PC-9 (cell line): ENCODE data around the gene FAM193A. TPM values are rescaled to one million over a fixed set of nuclear protein-coding genes. Genes with fewer than 3 reads are reported as not detected.
"Not testable (repeated sequence)": the region's sequence is repeated elsewhere in the genome, so short reads cannot be mapped to it uniquely, and the experiment has no call there.

Source experiments
- BruUV-seq: library from RNA; stranded (reverse); fragments of 400-500 nt; replicated peaks from 2 replicates; lab custom pipeline; 2021; lab: Mats Ljungman, UMichigan
- CTCF ChIA-PET: fragments of 300-600 bp; sonication (Branson Sonifier 250); formaldehyde crosslinking; loops from one replicate; lab custom pipeline; 2022; ENCODE audit warnings: antibody characterized with exemption; lab: Charles Lee
- POLR2A ChIA-PET: fragments of 300-600 bp; sonication (Branson Sonifier 250); formaldehyde crosslinking; loops from one replicate; lab custom pipeline; 2022; ENCODE audit warnings: antibody characterized with exemption; ENCODE audit not compliant: unreplicated experiment; lab: Charles Lee
- DNase-seq, 2 experiments: peaks; one replicate each; pipeline versions ENCODE4 v3.0.0 to v3.0.0-alpha.2; 2015 to 2022; ENCODE audit warnings: mixed read lengths in 1 of 2
- H2AFZ ChIP-seq: fragments of 200-600 bp; sonication (generic); 2 replicates; pipeline ENCODE4 v1.8.1; 2017; ENCODE audit warnings: antibody characterized with exemption
- H3F3A ChIP-seq: fragments of 200-600 bp; sonication (generic); 2 replicates; pipeline ENCODE4 v1.8.1; 2017; ENCODE audit warnings: antibody characterized with exemption, mild to moderate bottlenecking, low read depth; ENCODE audit not compliant: insufficient read depth
- H3K27ac ChIP-seq: fragments of 200-600 bp; sonication (generic); 2 replicates; pipeline ENCODE4 v1.6.1; 2016; ENCODE audit warnings: mixed run types
- H3K27me3 ChIP-seq: fragments of 200-600 bp; sonication (generic); 2 replicates; pipeline ENCODE4 v1.6.1; 2016; ENCODE audit warnings: low read depth, mixed run types; ENCODE audit not compliant: insufficient read depth
- H3K36me3 ChIP-seq: fragments of 200-600 bp; sonication (generic); 2 replicates; pipeline ENCODE4 v1.6.1; 2016; ENCODE audit warnings: low read depth, mixed run types
- H3K4me1 ChIP-seq: fragments of 200-600 bp; sonication (generic); replicated peaks from 2 replicates; pipeline ENCODE4 v1.6.1; 2016; ENCODE audit warnings: mixed run types; ENCODE audit not compliant: insufficient read depth
- H3K4me2 ChIP-seq: fragments of 200-600 bp; sonication (generic); 2 replicates; pipeline ENCODE4 v1.6.1; 2017; ENCODE audit warnings: mixed run types
- H3K4me3 ChIP-seq: fragments of 200-600 bp; sonication (generic); 2 replicates; pipeline ENCODE4 v1.6.1; 2016; ENCODE audit warnings: mixed run types
- H3K79me2 ChIP-seq: fragments of 200-600 bp; sonication (generic); 2 replicates; pipeline ENCODE4 v1.6.1; 2017; ENCODE audit warnings: low read depth, mixed run types
- H3K9me2 ChIP-seq: fragments of 200-600 bp; sonication (generic); 2 replicates; pipeline ENCODE4 v1.8.1; 2017; ENCODE audit warnings: mild to moderate bottlenecking; ENCODE audit not compliant: insufficient read depth
- H3K9me3 ChIP-seq: fragments of 200-600 bp; sonication (generic); 2 replicates; pipeline ENCODE4 v1.8.1; 2016; ENCODE audit warnings: low read depth; ENCODE audit not compliant: insufficient read depth
- H4K20me1 ChIP-seq: fragments of 200-600 bp; sonication (generic); 2 replicates; pipeline ENCODE4 v1.8.1; 2017; ENCODE audit not compliant: insufficient read depth
- CTCF ChIP-seq: fragments of 200-600 bp; sonication (generic); conservative IDR thresholded peaks from 2 replicates; pipeline ENCODE4 v1.6.1; 2017; ENCODE audit warnings: mixed run types, antibody characterized with exemption, mild to moderate bottlenecking, moderate library complexity
- EZH2 ChIP-seq: fragments of 200-600 bp; sonication (generic); IDR thresholded peaks from 2 replicates; pipeline ENCODE4 v1.8.0; 2017; ENCODE audit warnings: antibody characterized with exemption, low read depth
- intact Hi-C: fragments of 100-400 bp; cut with micrococcal nuclease; formaldehyde crosslinking; loops from one replicate; pipeline ENCODE4 v1.10.0; 2022; ENCODE audit not compliant: unreplicated experiment
- total RNA-seq: library from RNA; stranded (reverse); gene quantifications from 2 replicates; pipeline ENCODE4 v1.2.3, GENCODE V29; 2021

The FAM193A gene
- total RNA-seq, 1 experiment from 2014 or later = 23.4 TPM

- intact Hi-C loops = no loop called here
- no peak for DNase-seq
- CTCF ChIA-PET = no interaction called here
Measured at GRCh38 chr4:2630556-2631273, 94.3 kb downstream of the FAM193A start.

GRCh38 chr4:2634014-2634413, 97.6 kb downstream of the FAM193A start:
- ChIA-PET CTCF (interaction anchor here (0.6 kb wide), 1 partner anchor 882 kb away, joined by 3 read pairs; no protein-coding TSS in a partner anchor), POLR2A (interaction anchor here (0.6 kb wide), 1 partner anchor 16 kb away, joined by 4 read pairs; no protein-coding TSS in a partner anchor)
- Histone ChIP-seq H3K36me3 (no peaks in the 10 kb centered on the region; the same call in 1 of the 2 replicates), H3K9me3 (no peaks in the 10 kb centered on the region), H3K4me2 (no peak overlapping the region), H3K27me3 (no peaks in the 10 kb centered on the region), H3K4me1 (no peaks in the 10 kb centered on the region), H3K4me3 (no peak overlapping the region), H3K27ac (no peak overlapping the region), H4K20me1 (no peaks in the 10 kb centered on the region; the same call in 1 of the 2 replicates), H2AFZ (no peak overlapping the region), H3K79me2 (no peaks in the 10 kb centered on the region), H3F3A (no peaks in the 10 kb centered on the region), H3K9me2 (no peaks in the 10 kb centered on the region)
- no TSS peak for BruUV-seq
- DNase-seq = no peak
- TF ChIP-seq EZH2 (no peak), CTCF (no peak)
- intact Hi-C loops = no loop called here

More at GRCh38 chr4:2630556-2631273, 94.3 kb downstream of the FAM193A start:
- H2AFZ ChIP-seq = no peak overlapping the region
- no peaks in the 10 kb centered on the region for H3K79me2 ChIP-seq
- H3K4me2 ChIP-seq = no peak overlapping the region
- no peak for TF ChIP-seq EZH2
- no peak for TF ChIP-seq CTCF
- no peak overlapping the region for H3K27ac ChIP-seq
- no peaks in the 10 kb centered on the region for H3K9me3 ChIP-seq
- no peaks in the 10 kb centered on the region for H3K27me3 ChIP-seq
- BruUV-seq = no TSS peak
- no peaks in the 10 kb centered on the region for H3K9me2 ChIP-seq
- H3F3A ChIP-seq = no peaks in the 10 kb centered on the region
- POLR2A ChIA-PET = no interaction called here
- H3K36me3 ChIP-seq = no peaks in the 10 kb centered on the region; the same call in 1 of the 2 replicates
- H4K20me1 ChIP-seq = no peaks in the 10 kb centered on the region; the same call in 1 of the 2 replicates
- no peak overlapping the region for H3K4me3 ChIP-seq
- no peaks in the 10 kb centered on the region for H3K4me1 ChIP-seq

GRCh38 chr4:2636331-2636730, 99.9 kb downstream of the FAM193A start:
- no peak for TF ChIP-seq EZH2
- no peak for TF ChIP-seq CTCF
- no peaks in the 10 kb centered on the region for H3K9me2 ChIP-seq
- H3F3A ChIP-seq = no peaks in the 10 kb centered on the region
- H3K4me3 ChIP-seq = no peak overlapping the region
- intact Hi-C loops = no loop called here
- BruUV-seq = no TSS peak
- H3K27me3 ChIP-seq = no peaks in the 10 kb centered on the region
- no peak overlapping the region for H3K4me2 ChIP-seq
- H3K9me3 ChIP-seq = no peaks in the 10 kb centered on the region
- ChIA-PET POLR2A (no interaction called here), CTCF (no interaction called here)
- H3K36me3 ChIP-seq = no peaks in the 10 kb centered on the region
- no peaks in the 10 kb centered on the region for H3K4me1 ChIP-seq
- DNase-seq = no peak
- H3K79me2 ChIP-seq = no peaks in the 10 kb centered on the region
- H2AFZ ChIP-seq = no peak overlapping the region
- no peaks in the 10 kb centered on the region for H4K20me1 ChIP-seq
- no peak overlapping the region for H3K27ac ChIP-seq

GRCh38 chr4:2636994-2637393, 100.5 kb downstream of the FAM193A start:
- BruUV-seq, H3K36me3 ChIP-seq, H3F3A ChIP-seq, H4K20me1 ChIP-seq, intact Hi-C loops, H3K9me3 ChIP-seq, H3K4me1 ChIP-seq, H2AFZ ChIP-seq, DNase-seq, H3K4me3 ChIP-seq, CTCF ChIA-PET, H3K9me2 ChIP-seq, H3K4me2 ChIP-seq, H3K27me3 ChIP-seq, POLR2A ChIA-PET, H3K27ac ChIP-seq, H3K79me2 ChIP-seq: not testable (repeated sequence)
